Measurements from ENCODE around the gene KRT3.

Gene KRT3

GRCh38 chr12:52826611-52827498, 30.9 kb upstream of the KRT3 start:
- no peak for DNase-seq

- no peak for DNase-seq
These were observed 30.0 kb upstream of the KRT3 start for GRCh38 chr12:52825961-52826360.

- no peak for DNase-seq
These were observed 29.0 kb upstream of the KRT3 start for GRCh38 chr12:52824741-52825410.

- DNase-seq, result no peak
These were observed 28.0 kb upstream of the KRT3 start for GRCh38 chr12:52823761-52824450.

- no peak for DNase-seq
These were observed 27.0 kb upstream of the KRT3 start for GRCh38 chr12:52822771-52823510.

GRCh38 chr12:52821826-52822660, 26.1 kb upstream of the KRT3 start:
- no peak for DNase-seq

GRCh38 chr12:52821071-52821730, 25.3 kb upstream of the KRT3 start:
- no peak for DNase-seq

- no peak for DNase-seq
These were observed 24.6 kb upstream of the KRT3 start for GRCh38 chr12:52820521-52820920.

GRCh38 chr12:52819731-52820510, 24.0 kb upstream of the KRT3 start:
- no peak for DNase-seq

GRCh38 chr12:52818887-52819420, 23.0 kb upstream of the KRT3 start:
- DNase-seq, result no peak

GRCh38 chr12:52818388-52818787, 22.5 kb upstream of the KRT3 start:
- peak; percentile 75 for DNase-seq

- DNase-seq, result no peak
These were observed 21.9 kb upstream of the KRT3 start for GRCh38 chr12:52817699-52818238.

- DNase-seq, result no peak
These were observed 21.2 kb upstream of the KRT3 start for GRCh38 chr12:52817003-52817698.

GRCh38 chr12:52815676-52816588, 20.0 kb upstream of the KRT3 start:
- no peak for DNase-seq

GRCh38 chr12:52815161-52815560, 19.2 kb upstream of the KRT3 start:
- DNase-seq, result no peak

- no peak for DNase-seq
These were observed 18.8 kb upstream of the KRT3 start for GRCh38 chr12:52814710-52815155.

GRCh38 chr12:52813885-52814709, 18.2 kb upstream of the KRT3 start, which contains the start of gene KRT4:
TSS of gene KRT4 (minus strand) at chr12:52814116. CDS start at chr12:52814058, 58 bp downstream.
- no peak for DNase-seq

Measured in NCI-H146 (cell line).